SK-N-DZ (cell line): Measurements from ENCODE around the gene MISFA. TPM values are rescaled to one million over a fixed set of nuclear protein-coding genes. Genes with fewer than 3 reads are reported as not detected.
"Not testable (repeated sequence)": the region's sequence is repeated elsewhere in the genome, so short reads cannot be mapped to it uniquely, and the experiment has no call there.

Source experiments
- DNase-seq: peaks from one replicate; pipeline ENCODE4 v3.0.0-alpha.2; 2015; ENCODE audit warnings: low spot score
- polyA plus RNA-seq, 2 experiments: library from polyadenylated mRNA; depleted of rRNA; stranded (reverse); fragments of >200 nt; gene quantifications; 2 replicates each; pipeline ENCODE4 v1.2.3, GENCODE V29; 2014

The MISFA gene
- 2.8 and 4.2 TPM in 2 replicates for polyA plus RNA-seq (2014; cell fraction: cytosol; rRNA removed)
- polyA plus RNA-seq (2014; cell fraction: nucleus; rRNA removed): 5.2 and 14.5 TPM in 2 replicates

DNA sequence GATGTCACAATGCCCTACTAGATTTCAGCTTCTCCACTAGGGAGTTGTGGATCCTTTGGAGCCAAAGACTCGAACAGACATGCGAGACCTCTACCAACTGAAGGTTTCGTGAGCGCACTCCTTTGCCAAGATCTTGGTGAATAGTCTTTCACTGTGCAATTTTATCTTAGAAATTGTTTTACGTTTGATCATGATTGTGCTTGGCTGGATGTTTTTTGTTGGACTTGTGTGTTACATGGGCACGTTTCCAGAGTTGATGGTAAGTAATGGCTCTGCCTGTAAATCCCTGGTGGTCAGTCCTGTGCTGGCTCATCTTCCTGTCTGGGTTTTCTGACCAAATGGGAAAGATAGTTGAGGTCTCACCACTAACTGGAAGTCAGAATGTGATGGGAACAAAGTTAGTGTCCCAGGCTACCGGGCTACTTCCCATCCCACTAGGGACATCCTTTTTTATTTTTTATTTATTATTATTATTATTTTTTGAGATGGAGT lies at the start of gene MISFA:
TSS of gene MISFA (plus strand) at position 51 of the 492 bp plus-strand sequence. CDS start at position 191, 140 bp downstream.
- DNase-seq: no peak

DNA sequence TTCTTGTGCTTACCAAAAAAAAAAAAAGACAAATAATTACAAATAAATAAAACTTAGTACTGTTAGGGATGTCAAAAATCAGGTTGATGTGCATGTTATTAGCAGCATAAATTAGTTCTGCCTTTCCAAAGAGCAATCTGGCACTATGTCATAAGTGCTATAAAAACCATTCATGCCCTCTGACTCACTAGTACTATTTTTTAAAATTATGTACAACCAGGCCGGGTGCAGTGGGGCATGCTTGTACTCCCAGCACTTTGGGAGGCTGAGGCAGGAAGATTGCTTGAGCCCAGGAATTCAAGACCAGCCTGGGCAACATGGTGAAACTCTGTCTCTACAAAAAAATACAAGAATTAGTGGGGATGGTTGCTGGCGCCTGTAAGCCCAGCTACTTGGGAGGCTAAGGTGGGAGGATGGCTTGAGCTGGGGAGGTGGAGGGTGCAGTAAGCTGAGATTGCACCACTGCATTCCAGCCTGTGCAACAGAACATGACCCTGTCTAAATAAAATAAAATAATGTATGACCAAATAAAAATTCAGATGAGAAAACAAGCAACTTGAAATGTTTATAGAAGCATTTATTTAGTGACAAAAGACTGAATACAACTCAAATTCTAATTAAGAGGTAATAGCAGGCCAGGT lies 36.4 kb upstream of the MISFA start:
- DNase-seq: no peak

GRCh38 chr11:18564149-18564548 lies 35.4 kb upstream of the MISFA start:
- DNase-seq: no peak

DNA sequence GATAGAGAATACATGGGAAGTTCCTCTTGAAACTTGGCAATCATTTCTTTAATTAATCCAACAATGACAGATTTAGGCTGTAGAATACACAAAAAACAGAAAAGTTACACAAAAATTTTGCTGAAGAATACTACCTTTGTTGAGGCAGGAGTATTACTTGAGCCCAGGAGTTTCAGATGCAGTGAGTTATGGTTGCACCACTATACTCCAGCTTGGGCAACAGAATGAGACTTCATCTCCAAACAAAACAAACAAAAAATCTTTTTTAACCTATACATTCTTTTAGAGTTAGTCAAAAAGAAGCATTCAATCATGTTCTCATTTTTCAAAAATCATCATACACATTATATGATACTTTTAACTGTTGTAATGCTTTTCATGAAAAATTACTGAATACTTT lies 33.2 kb upstream of the MISFA start:
- no peak for DNase-seq

DNA sequence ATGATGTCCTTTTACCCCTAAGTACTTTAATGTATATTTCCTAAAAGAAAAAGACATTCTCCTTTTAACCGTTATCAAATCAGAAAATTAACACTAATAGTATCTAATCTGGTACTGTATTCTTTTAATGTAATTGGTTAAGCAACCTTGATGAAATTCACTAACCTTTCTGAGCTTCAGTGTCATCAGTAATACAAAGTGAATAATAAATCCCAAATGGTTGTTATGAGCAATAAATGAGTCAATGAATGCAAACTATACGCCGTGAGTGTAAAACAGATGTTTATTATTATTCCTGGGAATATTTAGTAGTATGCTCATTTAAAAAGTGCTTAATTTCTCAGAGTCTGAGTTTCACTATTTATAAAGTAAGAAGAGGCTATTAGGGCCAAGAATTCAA lies 32.5 kb upstream of the MISFA start:
- no peak for DNase-seq

- no peak for DNase-seq
Measured at GRCh38 chr11:18575361-18575760, 24.2 kb upstream of the MISFA start.

- DNase-seq: no peak
Measured at GRCh38 chr11:18578975-18579598, 20.5 kb upstream of the MISFA start.

DNA sequence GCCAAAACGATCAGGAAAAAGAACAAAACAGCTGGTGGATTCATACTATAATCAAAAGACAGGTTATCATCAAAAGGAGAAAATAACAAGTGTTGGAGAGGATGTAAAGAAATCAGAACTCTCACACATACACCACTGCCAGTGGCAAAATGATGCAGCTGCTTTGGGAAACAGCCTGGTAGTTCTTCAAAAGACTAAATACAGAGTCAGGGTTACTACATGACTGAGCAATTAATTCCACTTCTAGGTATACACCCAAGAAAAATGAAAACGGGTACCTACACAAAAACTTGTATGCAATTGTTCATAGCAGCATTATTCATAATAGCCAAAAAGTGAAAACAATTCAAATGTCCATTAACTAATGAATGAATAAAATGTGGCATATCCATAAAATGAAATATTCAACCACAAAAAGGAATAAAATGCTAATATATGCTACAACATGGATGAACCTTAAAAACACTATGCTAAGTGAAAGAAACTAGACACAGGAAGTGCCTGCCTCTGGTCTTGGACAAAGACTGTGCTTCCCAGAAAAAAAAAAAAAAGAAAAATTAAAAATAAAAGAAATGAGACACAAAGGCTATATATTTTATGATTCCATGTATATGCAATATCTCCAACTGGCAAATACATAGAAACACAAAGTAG lies 19.3 kb upstream of the MISFA start:
- DNase-seq: no peak

- no peak for DNase-seq
Measured at GRCh38 chr11:18581825-18582224, 17.8 kb upstream of the MISFA start.

- DNase-seq: peak; percentile 88
Measured at GRCh38 chr11:18588297-18589252, 11.0 kb upstream of the MISFA start, which contains the start of gene UEVLD. UEVLD (minus strand) TSS chr11:18588734; CDS start chr11:18588654, 80 bp downstream.

DNA sequence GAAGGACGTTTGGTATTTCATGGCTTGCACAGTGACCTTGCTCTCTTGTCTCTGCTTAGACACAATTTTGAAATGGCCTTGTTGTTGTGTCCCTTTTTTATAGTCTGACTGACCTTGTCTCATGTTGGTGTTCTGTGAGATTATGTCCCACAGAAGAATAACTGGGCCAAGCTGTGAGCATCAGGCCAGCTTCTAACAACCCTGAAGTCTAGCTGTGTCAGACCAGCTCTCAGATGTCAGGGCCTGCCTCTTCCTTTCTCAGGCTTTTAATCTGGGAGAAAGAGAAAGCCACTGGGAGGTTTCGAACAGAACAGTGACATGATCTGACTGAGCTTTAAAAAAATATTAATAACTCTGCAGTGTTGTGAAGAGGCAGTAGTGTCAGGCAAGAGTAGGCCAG lies 9.0 kb upstream of the MISFA start:
- no peak for DNase-seq

DNA sequence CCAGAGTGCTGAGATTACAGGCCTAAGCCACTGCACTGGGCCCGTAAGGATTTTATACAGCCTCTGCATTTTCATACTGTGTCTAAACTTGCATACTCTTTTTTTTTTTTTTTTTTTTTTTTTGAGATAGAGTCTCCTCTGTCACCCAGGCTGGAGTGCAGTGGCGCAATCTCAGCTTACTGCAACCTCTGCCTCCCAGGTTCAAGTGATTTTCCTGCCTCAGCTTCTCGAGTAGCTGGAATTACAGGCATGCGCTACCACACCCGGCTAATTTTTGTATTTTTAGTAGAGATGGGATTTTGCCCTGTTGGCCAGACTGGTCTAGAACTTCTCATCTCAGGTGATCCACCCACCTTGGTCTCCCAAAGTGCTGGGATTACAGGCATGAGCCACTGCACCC lies 5.5 kb upstream of the MISFA start:
- not testable (repeated sequence) for DNase-seq

DNA sequence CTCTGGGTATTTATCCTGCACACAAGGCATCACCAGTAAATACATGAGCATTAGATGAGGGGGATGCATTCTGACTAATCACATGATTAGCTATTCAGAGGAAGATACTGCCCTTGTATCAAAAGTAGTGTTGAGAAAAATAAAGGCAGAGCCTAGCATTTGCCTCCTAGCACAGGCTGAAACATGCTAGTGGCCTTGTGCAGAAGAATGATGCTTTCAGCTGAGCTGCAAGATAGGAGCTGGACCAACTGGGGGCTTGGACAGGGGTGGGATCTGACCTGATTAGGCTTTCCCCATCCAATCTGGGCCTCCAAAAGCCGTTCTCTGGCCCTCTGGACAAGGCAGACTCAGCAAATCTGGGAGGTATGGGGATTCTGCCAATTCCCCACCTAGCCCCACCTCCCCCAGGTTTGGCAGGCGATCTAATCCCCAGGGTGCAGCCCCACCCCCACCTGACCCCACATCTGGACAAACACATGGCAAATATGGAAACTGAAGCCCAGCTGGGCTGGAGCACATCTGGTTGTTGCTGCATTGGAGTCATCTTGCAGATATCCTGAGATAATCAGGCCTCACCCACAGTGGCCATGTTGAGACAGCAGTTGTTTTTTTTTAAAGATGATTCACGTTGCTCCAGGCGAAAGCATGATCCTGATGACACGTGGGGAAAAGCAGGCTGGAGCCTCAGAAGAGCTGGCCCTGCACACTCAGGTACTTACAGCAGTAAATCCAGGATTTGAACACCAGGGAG lies 4.4 kb upstream of the MISFA start:
- DNase-seq: no peak

GRCh38 chr11:18600915-18601569 lies 1.5 kb downstream of the MISFA start:
- DNase-seq: no peak

DNA sequence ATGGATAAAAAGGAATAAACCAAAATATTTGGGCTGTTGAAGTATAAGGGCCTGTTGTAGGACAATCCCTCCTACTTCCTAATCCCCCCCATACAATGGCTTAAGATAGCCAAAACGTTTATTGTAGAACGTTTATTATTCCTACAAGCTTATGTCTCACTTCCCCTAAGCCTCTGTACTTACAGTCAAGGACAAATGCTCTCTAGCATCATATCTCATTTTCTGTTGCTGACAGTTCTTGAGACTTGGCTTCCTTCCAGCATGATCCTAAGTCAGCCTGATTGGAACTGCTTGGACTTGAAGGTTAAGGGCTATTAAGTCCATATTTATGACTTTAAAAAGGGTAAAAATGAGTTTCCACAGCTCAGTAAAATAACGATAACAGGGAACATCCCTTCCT lies 8.8 kb downstream of the MISFA start:
- no peak for DNase-seq

- no peak for DNase-seq
Measured at GRCh38 chr11:18611196-18611595, 11.6 kb downstream of the MISFA start.

DNA sequence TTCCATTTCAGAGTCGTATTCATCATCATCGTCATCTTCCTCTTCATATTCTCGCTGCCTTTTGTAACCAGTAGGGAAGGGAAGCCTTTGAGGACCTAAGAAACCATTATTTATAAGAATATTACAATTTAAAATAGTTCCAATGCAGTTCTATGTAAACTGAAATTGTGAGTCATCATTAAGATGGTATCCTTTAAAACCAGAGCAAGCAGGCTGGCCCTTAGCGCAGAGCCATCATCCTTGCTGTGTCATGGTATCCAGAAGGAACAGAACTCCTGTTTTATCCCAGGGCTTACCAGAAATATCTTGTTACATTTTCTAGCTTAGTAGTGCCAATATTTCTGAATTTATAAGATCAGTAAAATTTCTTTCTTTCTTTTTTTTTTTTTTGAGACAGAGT lies 12.8 kb downstream of the MISFA start:
- DNase-seq: no peak

DNA sequence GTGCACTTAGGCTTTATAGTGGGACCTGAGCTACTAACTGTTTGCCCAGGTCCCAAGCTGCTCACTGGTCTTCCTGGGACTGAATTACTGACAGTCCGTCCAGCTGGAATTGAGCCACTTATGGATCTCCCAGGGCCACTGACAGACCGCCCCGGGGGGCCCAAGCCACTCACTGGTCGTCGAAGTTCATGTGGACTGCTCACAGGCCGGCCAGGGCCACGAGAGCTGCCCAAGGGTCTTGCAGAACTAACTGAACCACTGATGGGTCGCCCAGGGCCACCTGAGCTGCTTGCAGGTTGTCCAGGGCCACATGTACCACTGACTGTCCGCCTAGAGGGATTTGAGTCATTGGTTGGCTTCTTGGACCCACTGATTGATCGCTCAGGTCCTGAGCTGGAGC lies 15.1 kb downstream of the MISFA start:
- DNase-seq: no peak

- no peak for DNase-seq
Measured at GRCh38 chr11:18615628-18616392, 16.2 kb downstream of the MISFA start.
